Right ventricle myocardium inferior (tissue), 1 donor: ENCODE data around the gene ENDOD1. TPM values are rescaled to one million over a fixed set of nuclear protein-coding genes. Genes with fewer than 3 reads are reported as not detected.
A peak's percentile ranks its signal among the peaks of the same experiment; 100 is the strongest.

Experiments
- ATAC-seq: fragments of 200-7000 bp; cut with Tn5 transposase; one replicate; pipeline ENCODE4 v1.9.1; 2020; ENCODE audit warnings: mild to moderate bottlenecking, moderate library complexity
- DNase-seq: peaks from one replicate; pipeline ENCODE4 v3.0.0; 2021; ENCODE audit errors: missing footprints
- intact Hi-C: fragments of 100-400 bp; cut with DNase I; formaldehyde crosslinking; loops from one replicate; pipeline ENCODE4 v1.11.0; 2022
- total RNA-seq: library from RNA; stranded (reverse); fragmentation: NEBNext Ultra II Directional; extraction: Animal tissue kit (Norgen Biotek cat#: 25700); gene quantifications from one replicate; pipeline ENCODE4 v1.2.1, GENCODE V29; 2021
- donor health status: DM: no; HTN: yes; CAD: no; lungs with severe emphysema.

ENDOD1 gene
- total RNA-seq, 1 donor from 2014 or later: 11.2 TPM

- ATAC-seq (peak; percentile 97), DNase-seq (peak; percentile 93)
- intact Hi-C loops: loop anchor here (1.0 to 5.0 kb wide), 7 partner anchors 42 to 614 kb away; partner anchors contain the start of genes CWC15, KDM4D and SESN3
Measured at GRCh38 chr11:95150956-95151684, 61.5 kb downstream of the ENDOD1 start.

DNA sequence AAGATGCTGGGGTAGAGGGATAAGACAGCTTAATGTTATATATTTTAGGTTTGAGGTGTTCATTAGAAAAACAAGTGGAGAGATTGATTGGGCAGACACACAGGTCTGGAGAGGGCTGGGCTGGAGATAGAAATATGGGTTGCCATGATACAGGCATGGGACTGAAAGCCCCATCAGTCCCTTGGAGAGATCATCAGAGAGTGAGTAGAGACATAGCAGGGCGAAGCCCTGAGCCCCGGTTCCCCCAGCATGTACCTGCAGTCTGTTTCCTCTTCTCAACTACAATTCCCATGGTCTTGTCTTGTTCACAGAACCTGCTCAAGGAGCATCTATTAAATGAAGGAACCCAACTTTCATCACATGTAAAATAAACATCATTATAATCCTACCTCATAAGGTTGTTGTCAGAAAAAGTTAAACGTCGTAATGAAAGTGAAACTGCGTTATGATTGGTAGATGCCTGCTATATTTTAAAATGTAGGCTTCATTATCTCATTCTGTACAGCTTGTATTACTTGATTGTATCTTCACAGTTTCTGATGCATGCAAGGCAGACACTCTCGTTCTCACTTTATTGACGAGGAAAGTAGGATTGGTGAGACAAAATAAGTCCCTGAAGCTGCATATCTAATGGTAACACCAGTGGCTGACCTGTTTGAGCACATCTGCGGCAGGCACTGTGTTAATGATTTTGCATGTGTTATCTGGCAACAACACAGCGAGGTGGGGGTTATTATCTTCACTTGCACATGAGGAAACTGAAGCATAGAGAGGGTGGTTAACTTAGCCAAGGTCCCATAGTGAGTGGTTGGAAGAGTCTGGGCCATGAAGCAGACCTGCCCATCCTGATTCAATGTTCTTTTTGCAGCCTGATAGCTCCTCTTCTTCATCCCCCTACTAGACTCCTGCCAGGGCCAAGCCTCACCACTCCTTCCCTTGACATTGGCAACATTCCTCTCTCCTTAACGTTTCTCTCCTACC lies 63.5 kb downstream of the ENDOD1 start:
- intact Hi-C loops: loop anchor here (5.0 kb wide), 2 partner anchors 79 to 181 kb away; partner anchors contain the start of genes CWC15, KDM4D and SESN3
- DNase-seq (no peak), ATAC-seq (no peak)

- DNase-seq: no peak
- no peak for ATAC-seq
- intact Hi-C loops: loop anchor here (5.0 kb wide), 2 partner anchors 78 to 182 kb away; partner anchors contain the start of genes CWC15, KDM4D and SESN3
Measured at GRCh38 chr11:95153857-95154246, 64.2 kb downstream of the ENDOD1 start.

DNA sequence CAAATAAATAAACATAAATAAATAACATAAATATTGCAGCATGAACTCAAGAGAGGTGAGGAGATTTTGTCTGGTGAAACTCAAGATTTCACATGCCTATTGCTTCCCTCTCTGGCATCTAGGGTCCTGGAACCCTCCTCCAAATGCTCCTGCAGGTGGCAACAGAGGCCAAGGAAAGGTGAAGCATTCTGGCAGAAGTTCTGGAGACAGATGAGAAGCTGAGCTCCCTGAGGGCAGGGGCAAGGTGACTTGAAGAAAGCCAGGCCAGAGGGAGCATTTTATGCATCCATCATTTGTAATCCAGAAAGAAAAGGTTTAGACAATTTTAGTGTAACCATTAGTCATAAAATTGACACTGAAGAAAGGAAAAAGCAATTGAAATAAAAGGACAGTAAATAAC lies 64.9 kb downstream of the ENDOD1 start:
- ATAC-seq (no peak), DNase-seq (no peak)
- intact Hi-C loops: loop anchor here (5.0 kb wide), 2 partner anchors 78 to 182 kb away; partner anchors contain the start of genes CWC15, KDM4D and SESN3

DNA sequence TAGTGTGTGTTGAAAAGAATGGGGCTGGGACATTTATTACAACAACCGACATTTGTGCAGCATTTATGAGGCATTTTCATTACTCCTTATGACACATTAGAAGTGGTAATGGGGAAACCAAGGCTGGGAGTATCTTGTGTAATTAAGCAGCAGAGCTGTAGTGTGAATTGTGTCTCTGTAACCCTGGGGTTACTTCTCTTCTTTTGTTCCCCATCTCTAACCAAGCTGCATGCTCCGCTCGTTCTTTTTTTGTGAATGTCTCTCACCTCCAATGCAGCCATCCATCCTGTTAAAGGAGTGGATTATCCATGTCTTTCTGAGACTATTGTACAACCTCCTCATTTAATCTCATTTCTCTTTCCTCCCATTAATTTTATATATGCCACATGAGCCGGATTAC lies 65.7 kb downstream of the ENDOD1 start:
- intact Hi-C loops: no loop called here
- ATAC-seq (no peak), DNase-seq (no peak)

DNA sequence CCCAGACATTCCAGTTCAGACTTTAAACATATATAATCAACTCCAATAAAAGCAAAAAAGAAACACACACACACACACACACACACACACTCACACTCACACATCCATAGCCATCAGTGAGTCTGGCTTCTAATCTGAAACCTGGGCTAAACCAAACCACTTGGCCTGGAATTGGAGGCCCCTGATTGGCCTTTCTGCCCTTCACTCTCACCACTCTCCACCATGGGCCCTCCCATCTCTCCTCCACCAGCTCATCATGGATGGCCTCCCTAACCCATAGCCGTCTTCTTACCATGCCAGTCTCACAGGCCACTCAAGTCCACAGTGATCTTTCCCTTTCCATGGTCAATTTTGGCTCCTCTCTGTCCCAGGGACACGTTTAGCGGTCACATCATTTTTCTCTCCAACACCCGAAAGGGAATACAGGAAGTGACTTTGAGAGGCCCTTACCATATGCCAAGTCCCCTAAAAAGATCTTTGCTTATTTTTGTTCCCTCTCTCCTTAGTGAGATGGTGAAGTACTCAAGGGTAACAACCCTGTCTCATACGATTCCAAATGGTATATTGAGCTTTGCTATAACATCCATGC lies 66.6 kb downstream of the ENDOD1 start:
- intact Hi-C loops: no loop called here
- ATAC-seq: no peak
- DNase-seq: no peak

GRCh38 chr11:95156916-95157541 lies 67.4 kb downstream of the ENDOD1 start:
- intact Hi-C loops: no loop called here
- DNase-seq (no peak), ATAC-seq (peak; percentile 89)

DNA sequence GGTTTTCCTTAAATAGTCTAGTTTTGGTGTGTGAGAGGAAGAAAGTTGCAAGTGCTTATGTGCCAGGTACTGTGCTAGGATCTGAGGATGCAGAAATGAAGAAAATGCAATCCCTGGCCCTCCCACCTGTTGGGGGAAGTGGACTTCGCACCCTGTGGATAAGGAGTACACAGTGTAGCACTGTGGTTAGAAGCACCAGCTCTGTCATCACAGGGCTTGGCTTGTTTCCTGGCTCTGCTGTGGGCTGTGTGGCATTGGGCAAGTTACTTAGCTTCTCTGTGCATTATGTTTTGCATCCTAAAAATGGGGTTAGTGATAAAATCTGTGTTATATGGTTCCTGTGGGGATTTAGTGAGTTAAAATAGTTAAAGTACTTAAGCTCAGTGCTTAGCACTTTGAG lies 68.2 kb downstream of the ENDOD1 start:
- DNase-seq (no peak), ATAC-seq (peak; percentile 12)
- intact Hi-C loops: no loop called here

DNA sequence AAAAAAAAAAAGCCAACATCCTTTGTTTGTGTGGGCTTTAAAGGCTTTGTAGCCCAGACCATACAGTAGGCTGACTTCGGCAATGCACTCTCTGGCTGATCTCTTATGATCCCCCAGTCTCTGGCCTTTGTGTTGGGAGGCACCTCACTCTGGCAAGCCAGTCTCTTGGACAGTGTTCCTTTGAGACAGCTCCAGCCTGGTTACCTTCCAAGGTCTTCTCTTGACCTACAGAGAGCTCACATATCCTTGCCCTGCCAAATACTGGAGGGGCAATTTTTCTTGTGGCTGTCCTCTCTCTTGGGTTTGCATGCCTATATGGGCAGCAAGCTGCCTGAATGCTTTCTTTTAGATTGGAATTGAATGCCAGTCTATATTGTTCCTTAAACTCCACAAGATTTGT lies 71.6 kb downstream of the ENDOD1 start:
- DNase-seq: no peak
- intact Hi-C loops: no loop called here
- no peak for ATAC-seq

- ATAC-seq (no peak), DNase-seq (no peak)
- intact Hi-C loops: no loop called here
Measured at GRCh38 chr11:95163106-95163505, 73.5 kb downstream of the ENDOD1 start.

DNA sequence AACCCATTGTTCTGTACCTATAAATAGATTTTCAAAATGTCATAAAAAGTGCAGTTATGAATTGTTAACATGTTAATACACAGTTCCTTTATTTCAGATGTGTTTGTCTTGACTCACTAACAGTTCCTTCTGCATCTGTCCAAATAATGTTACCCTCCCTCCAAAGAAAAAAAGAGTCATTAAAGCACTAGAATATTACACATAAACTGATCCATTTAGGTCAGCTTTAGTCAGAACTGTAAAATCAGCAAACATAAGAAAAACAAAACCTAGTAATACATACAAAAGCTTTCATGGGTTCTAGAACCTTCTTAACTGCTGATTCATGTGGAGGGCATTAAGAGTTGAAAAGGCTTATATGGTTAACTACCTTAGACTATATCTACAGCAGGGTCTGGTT lies 76.0 kb downstream of the ENDOD1 start:
- ATAC-seq: no peak
- DNase-seq: no peak
- intact Hi-C loops: no loop called here

- intact Hi-C loops: no loop called here
- no peak for ATAC-seq
Measured at GRCh38 chr11:95166781-95167180, 77.1 kb downstream of the ENDOD1 start.

DNA sequence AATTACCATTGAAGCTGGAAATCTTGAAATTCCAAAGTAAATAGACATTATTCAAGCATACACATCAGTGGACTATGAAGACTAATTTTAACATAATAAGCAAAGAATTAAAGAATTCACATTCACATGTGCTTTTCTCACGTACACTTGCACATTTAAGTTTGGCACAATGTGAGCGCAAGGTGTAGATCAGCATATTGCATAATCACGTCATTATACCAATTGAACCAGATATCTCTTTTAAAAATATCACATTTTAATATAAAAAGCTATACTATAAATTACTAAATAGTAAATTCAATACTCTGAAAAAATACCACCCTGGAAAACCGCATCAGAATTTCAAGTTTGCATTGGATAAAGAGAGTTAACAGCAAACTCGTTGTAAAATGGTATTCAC lies 80.6 kb downstream of the ENDOD1 start:
- intact Hi-C loops: no loop called here
- ATAC-seq: no peak
- no peak for DNase-seq

More at GRCh38 chr11:95166781-95167180, 77.1 kb downstream of the ENDOD1 start:
- DNase-seq: no peak

DNA sequence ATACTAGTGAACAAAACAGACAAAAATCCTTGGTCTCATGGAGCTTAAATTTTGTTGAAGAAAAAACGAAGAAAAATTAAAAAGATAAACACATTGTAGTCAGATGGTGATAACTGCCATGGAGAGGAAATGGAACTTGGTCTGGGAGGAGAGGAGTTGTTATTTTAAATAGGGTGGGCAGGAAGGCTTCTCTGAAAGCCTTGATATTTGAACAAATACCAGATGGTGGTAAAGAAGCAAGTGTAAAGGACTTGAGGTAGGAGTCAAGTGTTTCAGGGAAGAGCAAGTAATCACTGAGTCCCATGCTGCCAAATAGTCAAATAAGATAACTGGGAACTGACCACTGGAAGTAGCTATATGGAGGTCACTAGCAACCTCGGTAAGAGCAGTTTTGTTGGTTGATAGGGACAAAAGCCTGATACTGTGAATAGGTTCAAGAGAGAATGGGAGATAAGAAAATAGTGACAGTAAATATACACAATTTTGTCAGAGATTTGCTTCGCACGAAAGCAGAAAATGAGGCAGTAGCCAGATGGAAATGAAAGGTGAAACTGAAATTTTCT lies 86.3 kb downstream of the ENDOD1 start:
- intact Hi-C loops: no loop called here
- DNase-seq (no peak), ATAC-seq (no peak)

Other genes with a start within 250 kb of the ENDOD1 start
- gene CWC15, start 116.3 kb upstream of the ENDOD1 start, total RNA-seq: 79.1 TPM
- 0.54 TPM for gene KDM4D, start 116.1 kb upstream of the ENDOD1 start, total RNA-seq
- not detected for gene KDM4E, start 64.6 kb upstream of the ENDOD1 start, total RNA-seq
- not detected for gene KDM4F, start 40.4 kb upstream of the ENDOD1 start, total RNA-seq
- gene SRSF8, start 22.9 kb upstream of the ENDOD1 start, total RNA-seq: 22.8 TPM
- gene SESN3, start 141.4 kb downstream of the ENDOD1 start, total RNA-seq: 6.0 TPM